ENCODE data around the gene DDI1. TPM values are rescaled to one million over a fixed set of nuclear protein-coding genes. Genes with fewer than 3 reads are reported as not detected.

DDI1 gene
- total and polyA plus RNA-seq, 10 of the 15 experiments (the other 5 are each of a cell fraction or from before 2014, with no cell fraction given), result not detected

DNA sequence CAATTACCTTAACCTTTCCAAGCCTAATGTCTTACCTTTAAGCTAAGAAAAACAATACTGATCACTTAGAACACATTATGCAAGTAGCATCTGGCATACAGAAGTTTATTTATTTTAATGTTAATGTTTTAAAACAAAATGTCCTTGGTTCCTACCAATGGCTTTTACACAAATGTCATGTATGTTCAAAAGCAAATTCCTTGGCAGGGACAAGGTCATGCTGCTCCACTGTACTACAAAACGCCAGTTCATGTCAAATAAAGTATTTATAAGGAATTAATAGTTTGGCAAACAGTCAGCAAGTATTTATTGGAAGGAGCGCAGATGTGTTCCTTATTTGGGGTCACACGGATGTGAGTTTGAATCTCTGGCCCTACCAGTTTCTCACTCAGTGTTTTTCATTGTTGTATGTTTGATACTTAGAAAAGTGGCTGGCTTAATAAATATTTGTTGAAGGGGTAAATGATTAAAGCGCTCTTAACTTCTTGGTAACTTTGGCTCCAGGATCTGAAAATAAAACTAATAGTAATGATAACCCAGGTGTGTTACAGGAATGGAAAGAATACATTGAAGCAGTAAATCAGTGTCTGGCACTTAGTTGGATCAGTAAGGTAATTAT is 18.6 kb downstream of the DDI1 start:
- POLR2A ChIA-PET, result no interaction called here
- no peak overlapping the region for H2AFZ ChIP-seq (ENCODE audit: control insufficient read depth, low read depth, low read length)
- FAIRE-seq, result no peak
- no peaks in the 10 kb centered on the region for H3K4me1 ChIP-seq (ENCODE audit: control insufficient read depth, insufficient read depth, low read length)
- SMC1A ChIA-PET (ENCODE audit: uncharacterized antibody, unreplicated experiment), result no interaction called here
- CTCF ChIA-PET, result no interaction called here
- intact Hi-C loops (cut with micrococcal nuclease; ENCODE audit: unreplicated experiment) (no loop called here), in situ Hi-C loops (cut with MboI) (no loop called here)
- no peak overlapping the region for H3K27ac ChIP-seq (ENCODE audit: control insufficient read depth, insufficient read depth)
- 57% methylated on average over 4 of the region's 4 CpGs for WGBS (ENCODE audit: insufficient coverage, insufficient replicate concordance, low lambda C conversion rate, missing lambda C conversion rate)
- H3K9ac ChIP-seq (ENCODE audit: control insufficient read depth, insufficient read depth, low read length), result no peak overlapping the region
- H4K20me1 ChIP-seq (ENCODE audit: control insufficient read depth, insufficient read depth), result no peaks in the 10 kb centered on the region
- no peak for TF ChIP-seq CHD1 (IDR thresholded peaks at IDR 0.05; ENCODE audit: low read depth, low read length)
- TF ChIP-seq NBN (IDR thresholded peaks at IDR 0.05), result no peak
- TF ChIP-seq STAT3 (IDR thresholded peaks at IDR 0.05; ENCODE audit: low read depth, low read length), result no peak
- no peak for TF ChIP-seq TAF1 (IDR thresholded peaks at IDR 0.05; ENCODE audit: borderline replicate concordance, low read depth, low read length)
- TF ChIP-seq ZZZ3 (IDR thresholded peaks at IDR 0.05; ENCODE audit: control insufficient read depth, insufficient read length, low read depth), result no peak
- no peak for TF ChIP-seq MEF2A (IDR thresholded peaks at IDR 0.05; ENCODE audit: insufficient read depth, low read depth, low read length)
- no peak for TF ChIP-seq CREB1 (IDR thresholded peaks at IDR 0.05; ENCODE audit: low read depth)
- no peak for TF ChIP-seq ZBTB4 (CRISPR knock-in tag; IDR thresholded peaks at IDR 0.05)
- no peak for TF ChIP-seq CBX5 (IDR thresholded peaks at IDR 0.05; ENCODE audit: low read depth)
- TF ChIP-seq POLR2AphosphoS5 (IDR thresholded peaks at IDR 0.05; ENCODE audit: low read length), result no peak
- no peak for TF ChIP-seq PBX3 (IDR thresholded peaks at IDR 0.05; ENCODE audit: insufficient replicate concordance, low read depth, low read length)
- TF ChIP-seq RFX5 (IDR thresholded peaks at IDR 0.05; ENCODE audit: low read depth, low read length), result no peak
- TF ChIP-seq HCFC1 (IDR thresholded peaks at IDR 0.05; ENCODE audit: low read length), result no peak
- no peak for TF ChIP-seq SIX5 (IDR thresholded peaks at IDR 0.05; ENCODE audit: low read depth, low read length, severe bottlenecking)
- TF ChIP-seq EZH2 (IDR thresholded peaks at IDR 0.05; ENCODE audit: borderline replicate concordance, control insufficient read depth, low read depth, low read length), result no peak
- TF ChIP-seq NR2C1 (IDR thresholded peaks at IDR 0.05), result no peak
- no peak for TF ChIP-seq NRF1 (conservative IDR thresholded peaks at IDR 0.05; ENCODE audit: low read depth, low read length)
- TF ChIP-seq NR2F1 (conservative IDR thresholded peaks at IDR 0.05), result no peak
- TF ChIP-seq SMAD5 (IDR thresholded peaks at IDR 0.05; ENCODE audit: low read depth), result no peak
- H3K9me3 ChIP-seq (replicated peaks; ENCODE audit: control insufficient read depth, insufficient read depth, low read length), result no peaks in the 10 kb centered on the region
- H3K4me2 ChIP-seq (ENCODE audit: control insufficient read depth, insufficient read depth), result no peak overlapping the region
- H3K36me3 ChIP-seq (ENCODE audit: control insufficient read depth in 2 of 2, insufficient read depth in 2 of 2, low read length in 1 of 2), result no peaks in the 10 kb centered on the region
- H3K79me2 ChIP-seq (ENCODE audit: control insufficient read depth, insufficient read depth, low read length), result no peaks in the 10 kb centered on the region
- peaks cover 0 to 3% of the 10 kb centered on the region in 2 experiments; a peak in 1 of 4 replicates for H3K27me3 ChIP-seq (replicated peaks in 1 of 2; ENCODE audit: control insufficient read depth in 2 of 2, insufficient read depth in 2 of 2, low read length in 1 of 2)
- no peak for ATAC-seq
- RAD21 ChIA-PET (ENCODE audit: unreplicated experiment), result no interaction called here
- H3K4me3 ChIP-seq, result no peak overlapping the region
- BruUV-seq (replicated peaks), result no TSS peak
- DNase-seq (ENCODE audit: low read depth, low spot score), result no peak

Data from GM12878 (cell line).